PC-3 (cell line): ENCODE results near the gene C3orf22. TPM values are rescaled to one million over a fixed set of nuclear protein-coding genes. Genes with fewer than 3 reads are reported as not detected.
"Not testable (repeated sequence)": the region's sequence is repeated elsewhere in the genome, so short reads cannot be mapped to it uniquely, and the experiment has no call there.

Source experiments
- ATAC-seq: fragments of 200-7000 bp; cut with Tn5 transposase; 2 replicates; pipeline ENCODE4 v1.9.1; 2020; ENCODE audit warnings: mild to moderate bottlenecking, moderate library complexity
- BruUV-seq: library from RNA; stranded (reverse); fragments of 400-500 nt; replicated peaks from 2 replicates; lab custom pipeline; 2021; lab: Mats Ljungman, UMichigan
- CTCF ChIA-PET: fragments of 300-600 bp; sonication (Branson Sonifier 250); formaldehyde crosslinking; loops from one replicate; lab custom pipeline; 2022; ENCODE audit warnings: antibody characterized with exemption; lab: Charles Lee
- POLR2A ChIA-PET: fragments of 300-600 bp; sonication (Branson Sonifier 250); formaldehyde crosslinking; loops from one replicate; lab custom pipeline; 2022; ENCODE audit warnings: antibody characterized with exemption; ENCODE audit not compliant: unreplicated experiment; lab: Charles Lee
- DNase-seq: peaks from one replicate; pipeline ENCODE4 v3.0.0-alpha.2; 2015
- H2AFZ ChIP-seq: fragments of 300-600 bp; sonication (generic); 2 replicates; pipeline ENCODE4 v1.6.0; 2016; ENCODE audit warnings: antibody characterized with exemption, low read length
- H3F3A ChIP-seq: fragments of 300-600 bp; sonication (generic); one replicate; pipeline ENCODE4 v1.6.0; 2017; ENCODE audit warnings: antibody characterized with exemption, low read length, control low read depth, mild to moderate bottlenecking; ENCODE audit not compliant: unreplicated experiment
- H3K27ac ChIP-seq: fragments of 300-600 bp; sonication (generic); 2 replicates; pipeline ENCODE4 v1.5.1; 2016; ENCODE audit warnings: mild to moderate bottlenecking, low read length
- H3K27me3 ChIP-seq: fragments of 300-600 bp; sonication (generic); 2 replicates; pipeline ENCODE4 v1.6.1; 2016; ENCODE audit warnings: low read length, mixed read lengths
- H3K36me3 ChIP-seq: fragments of 300-600 bp; sonication (generic); 2 replicates; pipeline ENCODE4 v1.6.1; 2016; ENCODE audit warnings: low read depth, mixed run types, low read length, mixed read lengths
- H3K4me1 ChIP-seq: fragments of 300-600 bp; sonication (generic); 2 replicates; pipeline ENCODE4 v1.5.1; 2016; ENCODE audit warnings: low read length; ENCODE audit not compliant: insufficient read depth
- H3K4me2 ChIP-seq: fragments of 300-600 bp; sonication (generic); 2 replicates; pipeline ENCODE4 v1.6.0; 2016; ENCODE audit warnings: low read length
- H3K4me3 ChIP-seq: fragments of 300-600 bp; sonication (generic); 2 replicates; pipeline ENCODE4 v1.5.1; 2016; ENCODE audit warnings: mild to moderate bottlenecking, low read length, mixed read lengths
- H3K79me2 ChIP-seq: fragments of 300-600 bp; sonication (generic); 2 replicates; pipeline ENCODE4 v1.6.1; 2017; ENCODE audit warnings: low read length, mixed read lengths
- H3K9ac ChIP-seq: fragments of 300-600 bp; sonication (generic); 2 replicates; pipeline ENCODE4 v1.6.0; 2016; ENCODE audit warnings: mild to moderate bottlenecking, low read length
- H3K9me2 ChIP-seq: fragments of 300-600 bp; sonication (generic); replicated peaks from 2 replicates; pipeline ENCODE4 v1.6.1; 2016; ENCODE audit warnings: mixed run types, low read length, mixed read lengths
- H3K9me3 ChIP-seq: fragments of 300-600 bp; sonication (generic); 2 replicates; pipeline ENCODE4 v1.6.1; 2016; ENCODE audit warnings: low read length, mixed read lengths
- H4K20me1 ChIP-seq: fragments of 300-600 bp; sonication (generic); 2 replicates; pipeline ENCODE4 v1.6.1; 2016; ENCODE audit warnings: low read length, mixed read lengths
- EZH2 ChIP-seq: fragments of 300-600 bp; sonication (generic); IDR thresholded peaks from one replicate; pipeline ENCODE4 v1.6.1; 2017; ENCODE audit warnings: antibody characterized with exemption, mild to moderate bottlenecking, low read length; ENCODE audit not compliant: unreplicated experiment
- EZH2phosphoT487 ChIP-seq: fragments of 300-600 bp; sonication (generic); IDR thresholded peaks from 2 replicates; pipeline ENCODE4 v1.6.1; 2018; ENCODE audit warnings: mild to moderate bottlenecking, antibody characterized with exemption, low read length, borderline replicate concordance
- intact Hi-C: fragments of 100-400 bp; cut with micrococcal nuclease; formaldehyde crosslinking; loops from 2 replicates; pipeline ENCODE4 v1.9.0; 2023
- total RNA-seq: library from RNA; depleted of rRNA; stranded (reverse); fragments of >200 nt; gene quantifications from 2 replicates; pipeline ENCODE4 v1.2.3, GENCODE V29; 2014
- TF ChIP-seq, protein P1 (sequence below): fragments of 300-600 bp; sonication (generic); conservative IDR thresholded peaks from 2 replicates; pipeline ENCODE4 v1.5.1; 2017; ENCODE audit warnings: antibody characterized with exemption, low read depth, mild to moderate bottlenecking, low read length

The C3orf22 gene
- total RNA-seq, 1 experiment from 2014 or later = not detected

DNA sequence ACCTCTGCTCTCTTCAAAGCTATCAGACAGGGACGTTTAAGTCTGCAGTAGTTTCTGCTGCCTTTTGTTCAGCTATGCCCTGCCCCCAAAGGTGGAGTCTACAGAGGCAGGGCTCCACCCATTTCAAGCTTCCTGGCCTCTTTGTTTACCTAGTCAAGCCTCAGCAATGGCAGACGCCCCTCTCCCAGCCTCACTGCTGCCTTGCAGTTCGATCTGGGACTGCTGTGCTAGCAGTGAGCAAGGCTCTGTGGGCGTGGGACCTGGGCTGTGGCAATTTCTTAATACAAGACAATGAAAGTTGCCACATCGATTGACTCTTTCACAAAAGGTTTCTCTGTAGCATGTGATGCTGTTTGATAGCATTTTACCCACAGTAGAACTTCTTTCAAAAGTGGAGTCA, 32.8 kb upstream of the C3orf22 start:
- H3K4me1 ChIP-seq, H3K9me2 ChIP-seq, H3K79me2 ChIP-seq, H3K27ac ChIP-seq, H3K4me2 ChIP-seq, H3K36me3 ChIP-seq, CTCF ChIA-PET, ATAC-seq, H3K9ac ChIP-seq, BruUV-seq, H3K27me3 ChIP-seq, H3F3A ChIP-seq, DNase-seq, POLR2A ChIA-PET, intact Hi-C loops, H2AFZ ChIP-seq, H3K4me3 ChIP-seq, H3K9me3 ChIP-seq, H4K20me1 ChIP-seq: not testable (repeated sequence)

DNA sequence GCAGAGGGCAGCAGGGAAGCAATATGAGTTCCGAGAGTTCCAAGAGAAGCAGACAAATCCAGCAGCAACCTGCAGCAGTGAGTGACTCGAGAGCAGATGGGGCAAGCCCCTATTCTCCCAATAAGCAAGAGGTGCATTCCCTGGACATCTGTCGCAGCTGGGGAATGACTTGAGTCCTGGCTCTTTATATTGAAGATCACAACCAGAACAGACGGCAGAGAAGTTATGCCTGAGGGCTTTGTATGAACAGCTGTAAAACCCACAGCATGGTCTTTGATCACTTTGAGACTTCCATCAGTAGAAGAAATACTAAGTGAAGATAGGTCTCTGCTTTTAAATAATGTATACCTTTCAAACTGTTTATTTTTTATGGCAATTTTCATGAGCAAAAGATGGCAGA, 23.6 kb upstream of the C3orf22 start:
- TF ChIP-seq EZH2phosphoT487 = no peak
- TF ChIP-seq EZH2 = no peak
- intact Hi-C loops = no loop called here

DNA sequence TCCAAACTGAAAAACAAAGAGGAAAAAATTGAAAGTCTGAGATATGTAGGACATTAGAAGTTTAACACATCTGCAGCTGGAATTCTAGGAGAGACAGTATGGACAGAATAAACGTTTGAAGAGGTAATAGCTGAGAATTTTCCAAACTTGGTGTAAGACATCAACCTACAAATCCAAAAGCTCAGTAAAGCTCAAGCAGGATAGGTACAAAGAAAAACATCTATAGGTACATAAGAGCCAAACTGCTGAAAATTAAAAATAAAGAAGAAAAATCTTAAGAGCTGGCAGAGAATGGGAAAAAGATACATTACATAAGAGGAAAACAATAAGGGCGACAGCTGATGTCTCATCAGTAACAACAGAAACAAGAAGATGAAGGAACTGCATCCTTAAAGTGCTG, 22.8 kb upstream of the C3orf22 start:
- Histone ChIP-seq H3K27me3 (no peaks in the 10 kb centered on the region), H3K27ac (no peak overlapping the region), H3K9me2 (no peaks in the 10 kb centered on the region), H3K4me2 (no peak overlapping the region), H3K79me2 (no peaks in the 10 kb centered on the region), H3K4me1 (no peaks in the 10 kb centered on the region), H3K4me3 (no peak overlapping the region), H3K9me3 (no peaks in the 10 kb centered on the region), H3K36me3 (no peaks in the 10 kb centered on the region), H3K9ac (no peak overlapping the region), H2AFZ (no peak overlapping the region), H3F3A (no peaks in the 10 kb centered on the region), H4K20me1 (no peaks in the 10 kb centered on the region)
- DNase-seq (no peak), ATAC-seq (no peak)
- TF ChIP-seq, protein P1, sequence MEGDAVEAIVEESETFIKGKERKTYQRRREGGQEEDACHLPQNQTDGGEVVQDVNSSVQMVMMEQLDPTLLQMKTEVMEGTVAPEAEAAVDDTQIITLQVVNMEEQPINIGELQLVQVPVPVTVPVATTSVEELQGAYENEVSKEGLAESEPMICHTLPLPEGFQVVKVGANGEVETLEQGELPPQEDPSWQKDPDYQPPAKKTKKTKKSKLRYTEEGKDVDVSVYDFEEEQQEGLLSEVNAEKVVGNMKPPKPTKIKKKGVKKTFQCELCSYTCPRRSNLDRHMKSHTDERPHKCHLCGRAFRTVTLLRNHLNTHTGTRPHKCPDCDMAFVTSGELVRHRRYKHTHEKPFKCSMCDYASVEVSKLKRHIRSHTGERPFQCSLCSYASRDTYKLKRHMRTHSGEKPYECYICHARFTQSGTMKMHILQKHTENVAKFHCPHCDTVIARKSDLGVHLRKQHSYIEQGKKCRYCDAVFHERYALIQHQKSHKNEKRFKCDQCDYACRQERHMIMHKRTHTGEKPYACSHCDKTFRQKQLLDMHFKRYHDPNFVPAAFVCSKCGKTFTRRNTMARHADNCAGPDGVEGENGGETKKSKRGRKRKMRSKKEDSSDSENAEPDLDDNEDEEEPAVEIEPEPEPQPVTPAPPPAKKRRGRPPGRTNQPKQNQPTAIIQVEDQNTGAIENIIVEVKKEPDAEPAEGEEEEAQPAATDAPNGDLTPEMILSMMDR = no peak
- TF ChIP-seq EZH2 (no peak), EZH2phosphoT487 (no peak)
- ChIA-PET CTCF (no interaction called here), POLR2A (no interaction called here)
- BruUV-seq = no TSS peak
- intact Hi-C loops = no loop called here

More for the DNA sequence above, 23.6 kb upstream of the C3orf22 start:
- no peaks in the 10 kb centered on the region for H3K27me3 ChIP-seq
- BruUV-seq = no TSS peak
- H3K4me2 ChIP-seq = no peak overlapping the region
- POLR2A ChIA-PET = no interaction called here
- ATAC-seq (no peak), DNase-seq (no peak)
- H4K20me1 ChIP-seq = no peaks in the 10 kb centered on the region
- no peak overlapping the region for H3K4me3 ChIP-seq
- CTCF ChIA-PET = no interaction called here
- no peak overlapping the region for H3K27ac ChIP-seq
- H3K9me2 ChIP-seq = no peaks in the 10 kb centered on the region
- H3K36me3 ChIP-seq = no peaks in the 10 kb centered on the region
- no peak overlapping the region for H3K9ac ChIP-seq
- no peaks in the 10 kb centered on the region for H3K79me2 ChIP-seq
- no peak overlapping the region for H2AFZ ChIP-seq
- no peaks in the 10 kb centered on the region for H3K9me3 ChIP-seq
- no peaks in the 10 kb centered on the region for H3K4me1 ChIP-seq
- H3F3A ChIP-seq = no peaks in the 10 kb centered on the region

DNA sequence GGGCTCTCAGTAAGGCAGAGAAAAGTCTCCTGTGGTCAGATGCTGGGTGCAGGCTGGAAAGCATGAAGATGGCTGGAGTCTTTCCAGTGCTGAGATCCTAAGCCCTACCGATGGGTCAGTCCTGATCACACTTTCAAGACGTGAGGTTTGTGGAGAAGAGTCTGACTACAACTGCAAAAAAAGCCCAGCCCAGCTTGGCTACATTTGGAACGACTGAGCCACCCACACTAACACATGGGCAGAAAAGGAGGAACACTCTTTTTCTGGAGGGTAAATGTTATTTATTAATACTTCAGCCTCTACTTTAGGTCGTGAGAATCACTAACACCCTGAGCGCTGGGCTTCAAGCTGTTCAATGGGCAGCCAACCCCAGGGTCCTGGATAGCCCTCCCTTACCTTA, 22.0 kb upstream of the C3orf22 start:
- Histone ChIP-seq H2AFZ (no peak overlapping the region), H3K36me3 (no peaks in the 10 kb centered on the region), H3K4me3 (no peak overlapping the region), H3K9me2 (no peaks in the 10 kb centered on the region), H4K20me1 (no peaks in the 10 kb centered on the region), H3K9ac (no peak overlapping the region), H3K79me2 (no peaks in the 10 kb centered on the region), H3K4me1 (no peaks in the 10 kb centered on the region), H3K9me3 (no peaks in the 10 kb centered on the region), H3K27ac (no peak overlapping the region), H3K27me3 (no peaks in the 10 kb centered on the region), H3K4me2 (no peak overlapping the region), H3F3A (no peaks in the 10 kb centered on the region)
- POLR2A ChIA-PET = interaction anchor here (0.7 kb wide), 1 partner anchor 76 kb away, joined by 3 read pairs; no protein-coding TSS in a partner anchor
- no peak for DNase-seq
- no TSS peak for BruUV-seq
- intact Hi-C loops = no loop called here
- CTCF ChIA-PET = no interaction called here
- no peak for ATAC-seq
- TF ChIP-seq EZH2 = no peak
- TF ChIP-seq, protein P1 = no peak
